Transverse colon (tissue), 4 donors: Measurements from ENCODE around the gene CD226.

ENCODE experiments used
- EP300 ChIP-seq: sonication (generic); formaldehyde crosslinking; IDR thresholded peaks from one replicate; pipeline ENCODE4 v1.6.1; 2017; ENCODE audit warnings: antibody characterized with exemption, low read depth
- POLR2A ChIP-seq: fragments of 450-650 bp; IDR thresholded peaks from one replicate; pipeline ENCODE4 v1.6.1; 2016; ENCODE audit warnings: antibody characterized with exemption, mild to moderate bottlenecking, moderate library complexity
- POLR2AphosphoS5 ChIP-seq, 3 donors: sonication (generic); formaldehyde crosslinking; IDR thresholded peaks; one replicate each; pipeline ENCODE4 v1.6.1; 2016; ENCODE audit warnings: antibody characterized with exemption in 3 of 3
- TF ChIP-seq, protein P1 (sequence below), 5 experiments: fragments of 200-600 bp in 3 of 5; fragments of 450-650 bp in 2 of 5; sonication (generic) in 3 of 5; IDR thresholded peaks; 1 replicate in 2 of 5; 2 replicates in 3 of 5; pipeline ENCODE4 v1.5.1; 2016 to 2017; ENCODE audit warnings: antibody characterized with exemption in 5 of 5, inconsistent platforms in 3 of 5, mild to moderate bottlenecking in 2 of 5, moderate library complexity in 1 of 5

DNA sequence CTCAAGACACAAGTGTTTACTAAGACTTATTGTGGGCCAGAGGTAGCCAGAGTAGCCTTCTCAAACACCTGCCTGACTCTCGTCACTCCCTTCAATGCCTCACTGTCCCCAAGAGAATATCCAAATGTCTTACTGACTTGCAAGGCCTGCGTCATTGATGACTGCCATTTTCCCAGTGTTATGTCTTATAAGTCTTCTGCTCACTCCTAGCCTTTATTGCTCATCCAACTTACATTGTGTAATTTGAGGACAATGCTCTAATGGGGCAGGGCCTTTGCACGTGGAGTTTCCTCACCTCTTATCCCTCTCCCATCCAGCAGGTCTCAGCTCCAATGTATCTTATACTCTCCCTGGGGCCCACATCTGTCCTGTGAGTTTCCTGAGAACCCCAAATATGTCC is 10.1 kb upstream of the CD226 start:
- TF ChIP-seq, protein P1, sequence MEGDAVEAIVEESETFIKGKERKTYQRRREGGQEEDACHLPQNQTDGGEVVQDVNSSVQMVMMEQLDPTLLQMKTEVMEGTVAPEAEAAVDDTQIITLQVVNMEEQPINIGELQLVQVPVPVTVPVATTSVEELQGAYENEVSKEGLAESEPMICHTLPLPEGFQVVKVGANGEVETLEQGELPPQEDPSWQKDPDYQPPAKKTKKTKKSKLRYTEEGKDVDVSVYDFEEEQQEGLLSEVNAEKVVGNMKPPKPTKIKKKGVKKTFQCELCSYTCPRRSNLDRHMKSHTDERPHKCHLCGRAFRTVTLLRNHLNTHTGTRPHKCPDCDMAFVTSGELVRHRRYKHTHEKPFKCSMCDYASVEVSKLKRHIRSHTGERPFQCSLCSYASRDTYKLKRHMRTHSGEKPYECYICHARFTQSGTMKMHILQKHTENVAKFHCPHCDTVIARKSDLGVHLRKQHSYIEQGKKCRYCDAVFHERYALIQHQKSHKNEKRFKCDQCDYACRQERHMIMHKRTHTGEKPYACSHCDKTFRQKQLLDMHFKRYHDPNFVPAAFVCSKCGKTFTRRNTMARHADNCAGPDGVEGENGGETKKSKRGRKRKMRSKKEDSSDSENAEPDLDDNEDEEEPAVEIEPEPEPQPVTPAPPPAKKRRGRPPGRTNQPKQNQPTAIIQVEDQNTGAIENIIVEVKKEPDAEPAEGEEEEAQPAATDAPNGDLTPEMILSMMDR (IDR thresholded peaks at IDR 0.05): no peak
- no peak for TF ChIP-seq POLR2A
- no peak for TF ChIP-seq POLR2AphosphoS5 (IDR thresholded peaks at IDR 0.05)
- TF ChIP-seq EP300: no peak
